ENCODE results near the gene IGLON5.

IGLON5 gene

DNA sequence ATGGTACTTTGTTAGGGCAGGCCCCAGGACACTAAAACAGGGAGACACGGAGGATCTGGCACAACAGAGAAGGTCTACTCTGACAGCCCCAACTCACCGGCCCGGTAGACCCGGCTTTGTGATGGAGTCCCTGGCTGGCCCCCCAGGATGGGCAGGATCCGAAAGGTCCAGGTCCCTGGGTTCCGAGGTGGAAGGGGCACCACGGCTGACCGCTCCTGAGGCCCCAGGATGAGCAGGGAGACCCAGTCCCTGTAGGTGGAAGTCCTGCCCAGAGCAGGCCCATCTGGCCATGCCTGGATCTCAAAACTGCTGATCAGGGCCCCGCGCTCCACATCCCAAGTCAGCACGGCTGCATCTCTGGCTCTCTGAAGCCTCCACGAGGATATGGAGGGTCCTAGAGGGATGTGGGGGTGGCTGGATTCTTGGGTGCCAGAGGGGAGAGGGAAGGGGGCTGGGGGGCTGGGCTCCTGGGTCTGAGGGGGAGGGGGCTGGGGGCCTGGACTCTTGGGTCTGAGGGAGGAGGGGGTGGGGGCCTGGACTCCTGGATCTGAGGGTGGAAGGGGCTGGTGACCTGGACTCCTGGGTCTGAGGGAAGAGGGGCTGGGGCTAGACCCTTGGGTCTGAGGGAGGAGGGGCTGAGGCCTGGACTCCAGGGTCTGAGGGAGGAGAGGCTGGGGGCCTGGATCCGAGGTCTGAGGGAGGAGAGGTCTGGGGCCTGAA, 25.9 kb downstream of the IGLON5 start:
- no peak for DNase-seq (ENCODE audit: low read depth, low spot score)
- TF ChIP-seq CTCF (IDR thresholded peaks at IDR 0.05; ENCODE audit: low read depth, low read length): no peak
- in situ Hi-C loops (cut with HindIII; ENCODE audit: low sequenced_read_pairs): no loop called here

DNA sequence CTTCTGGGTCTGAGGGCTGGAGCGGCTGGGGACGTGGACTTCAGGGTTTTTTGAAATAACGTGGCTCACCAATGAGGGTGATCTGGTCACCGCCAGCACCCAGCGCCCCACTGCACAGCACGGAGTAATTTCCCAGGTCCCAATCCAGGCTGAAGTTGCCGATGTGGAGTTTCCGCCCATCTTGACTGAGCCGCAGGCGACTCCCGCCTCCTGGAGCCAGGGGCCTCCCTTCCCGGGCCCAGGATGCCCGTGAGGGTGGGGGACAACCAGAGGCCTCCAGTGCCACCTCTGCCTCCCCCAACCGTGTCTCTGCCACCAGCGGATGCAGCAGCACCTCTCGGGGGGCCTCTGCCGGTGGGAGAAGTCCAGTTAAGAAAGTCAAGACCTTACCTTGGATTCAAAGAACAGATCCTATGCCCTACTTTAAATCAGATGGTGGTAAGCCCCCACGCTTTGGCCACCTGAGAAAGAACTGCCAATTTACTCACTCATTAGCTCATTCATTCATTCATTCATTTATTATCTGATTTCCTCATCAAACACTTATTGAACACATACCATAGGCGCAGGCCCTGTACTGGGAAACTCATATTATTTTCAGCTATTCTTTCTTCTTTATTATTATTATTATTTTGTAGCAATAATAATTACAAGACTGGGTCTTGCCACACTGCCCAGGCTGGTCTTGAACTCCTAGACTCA, 26.6 kb downstream of the IGLON5 start:
- no peak overlapping the region for H3K4me3 ChIP-seq (ENCODE audit: low read depth, low read length)
- no peak for TF ChIP-seq CTCF (IDR thresholded peaks at IDR 0.05; ENCODE audit: low read depth, low read length)
- no peak for DNase-seq (ENCODE audit: low read depth, low spot score)
- in situ Hi-C loops (cut with HindIII; ENCODE audit: low sequenced_read_pairs): no loop called here

More for the DNA sequence above, 25.9 kb downstream of the IGLON5 start:
- no peak overlapping the region for H3K4me3 ChIP-seq (ENCODE audit: low read depth, low read length)

DNA sequence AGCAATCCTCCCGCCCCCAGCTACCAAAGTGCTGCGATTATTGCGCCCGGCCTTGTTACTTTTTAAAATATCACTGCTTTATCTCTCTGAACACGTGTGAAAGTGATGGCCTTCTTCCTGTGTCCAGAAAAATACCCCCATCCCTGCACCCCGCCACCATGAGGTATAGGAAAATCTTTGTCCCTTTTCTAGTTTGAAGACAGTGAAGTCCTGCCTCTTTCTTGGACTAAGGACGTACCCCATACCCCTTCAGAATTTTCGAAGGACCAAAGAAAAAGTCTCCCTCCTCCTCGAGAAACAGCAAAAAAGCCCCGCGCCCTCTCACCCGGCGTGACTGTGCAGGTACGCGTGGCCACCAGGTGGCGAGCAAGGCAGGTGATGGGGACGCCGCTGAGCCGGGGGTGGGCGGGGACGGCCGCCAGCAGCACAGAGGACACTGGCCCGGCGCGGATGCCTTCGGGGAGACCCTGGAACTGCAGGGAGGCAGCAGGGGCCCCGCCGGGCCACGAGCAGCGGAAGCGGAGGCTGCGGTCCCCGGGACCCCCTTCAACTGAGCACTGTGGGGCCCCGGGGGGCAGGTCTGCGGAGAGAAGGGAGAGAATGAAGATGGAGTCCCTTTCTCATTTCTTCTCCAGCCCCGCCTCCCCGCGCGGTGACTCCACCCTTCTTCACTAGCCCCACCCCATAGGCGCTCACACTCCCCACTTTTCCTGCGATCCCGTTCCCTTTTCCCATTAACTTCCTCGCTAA, 27.3 kb downstream of the IGLON5 start:
- peak; percentile 87 for TF ChIP-seq CTCF (IDR thresholded peaks at IDR 0.05; ENCODE audit: low read depth, low read length)
- DNase-seq (ENCODE audit: low read depth, low spot score): peak; percentile 79
- in situ Hi-C loops (cut with HindIII; ENCODE audit: low sequenced_read_pairs): no loop called here
- H3K4me3 ChIP-seq (ENCODE audit: low read depth, low read length): peak overlapping the region; percentile 55

DNA sequence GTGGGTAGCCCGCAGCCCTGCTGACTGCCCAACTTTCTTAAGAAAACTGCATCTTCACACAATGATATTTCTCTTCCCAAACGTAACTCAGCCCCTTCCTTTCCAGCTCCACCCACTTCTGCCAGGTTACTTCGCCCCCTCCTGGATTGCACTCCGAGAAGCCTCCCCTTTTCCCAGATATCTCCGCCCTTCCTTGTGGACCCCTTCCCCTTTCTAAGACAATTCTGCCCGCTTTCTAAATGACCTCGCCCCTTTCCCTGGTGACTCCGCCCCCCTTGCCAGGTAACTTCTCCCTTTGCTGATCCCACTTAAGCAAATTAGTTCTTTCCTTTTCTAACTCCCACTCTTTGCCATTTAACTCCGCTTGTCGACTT, 27.9 kb downstream of the IGLON5 start:
- peak; percentile 15 for TF ChIP-seq CTCF (IDR thresholded peaks at IDR 0.05; ENCODE audit: low read depth, low read length)
- in situ Hi-C loops (cut with HindIII; ENCODE audit: low sequenced_read_pairs): no loop called here
- DNase-seq (ENCODE audit: low read depth, low spot score): no peak
- peak overlapping the region; percentile 55 for H3K4me3 ChIP-seq (ENCODE audit: low read depth, low read length)

GRCh38 chr19:51339687-51340656, 28.5 kb downstream of the IGLON5 start:
- in situ Hi-C loops (cut with HindIII; ENCODE audit: low sequenced_read_pairs): no loop called here
- peak; percentile 97 for DNase-seq (ENCODE audit: low read depth, low spot score)
- H3K4me3 ChIP-seq (ENCODE audit: low read depth, low read length): peak overlapping the region; percentile 55
- no peak for TF ChIP-seq CTCF (IDR thresholded peaks at IDR 0.05; ENCODE audit: low read depth, low read length)

GRCh38 chr19:51341066-51341465, 29.6 kb downstream of the IGLON5 start:
- no peak for DNase-seq (ENCODE audit: low read depth, low spot score)
- H3K4me3 ChIP-seq (ENCODE audit: low read depth, low read length): no peak overlapping the region
- in situ Hi-C loops (cut with HindIII; ENCODE audit: low sequenced_read_pairs): no loop called here
- no peak for TF ChIP-seq CTCF (IDR thresholded peaks at IDR 0.05; ENCODE audit: low read depth, low read length)
